Upper lobe of left lung (tissue), 4 donors: Measurements from ENCODE around the gene ECI1.

Experiments
- EP300 ChIP-seq, 4 donors: sonication (generic); formaldehyde crosslinking; IDR thresholded peaks; one replicate each; pipeline ENCODE4 v1.5.1; 2017; ENCODE audit warnings: antibody characterized with exemption in 4 of 4, control low read depth in 2 of 4
- POLR2A ChIP-seq, 4 donors: fragments of 450-650 bp; IDR thresholded peaks; one replicate each; pipeline ENCODE4 v1.5.1; 2016 to 2017; ENCODE audit warnings: antibody characterized with exemption in 4 of 4, mild to moderate bottlenecking in 2 of 4
- POLR2AphosphoS5 ChIP-seq, 2 donors: sonication (generic); formaldehyde crosslinking; IDR thresholded peaks; one replicate each; pipeline ENCODE4 v1.5.1; 2017; ENCODE audit warnings: antibody characterized with exemption in 2 of 2
- TF ChIP-seq, protein P1 (sequence below), 6 experiments: fragments of 450-650 bp in 4 of 6; fragments of 200-600 bp in 2 of 6; sonication (generic) in 2 of 6; IDR thresholded peaks; one replicate each; pipeline ENCODE4 v1.5.1; 2016 to 2019; ENCODE audit warnings: antibody characterized with exemption in 6 of 6

DNA sequence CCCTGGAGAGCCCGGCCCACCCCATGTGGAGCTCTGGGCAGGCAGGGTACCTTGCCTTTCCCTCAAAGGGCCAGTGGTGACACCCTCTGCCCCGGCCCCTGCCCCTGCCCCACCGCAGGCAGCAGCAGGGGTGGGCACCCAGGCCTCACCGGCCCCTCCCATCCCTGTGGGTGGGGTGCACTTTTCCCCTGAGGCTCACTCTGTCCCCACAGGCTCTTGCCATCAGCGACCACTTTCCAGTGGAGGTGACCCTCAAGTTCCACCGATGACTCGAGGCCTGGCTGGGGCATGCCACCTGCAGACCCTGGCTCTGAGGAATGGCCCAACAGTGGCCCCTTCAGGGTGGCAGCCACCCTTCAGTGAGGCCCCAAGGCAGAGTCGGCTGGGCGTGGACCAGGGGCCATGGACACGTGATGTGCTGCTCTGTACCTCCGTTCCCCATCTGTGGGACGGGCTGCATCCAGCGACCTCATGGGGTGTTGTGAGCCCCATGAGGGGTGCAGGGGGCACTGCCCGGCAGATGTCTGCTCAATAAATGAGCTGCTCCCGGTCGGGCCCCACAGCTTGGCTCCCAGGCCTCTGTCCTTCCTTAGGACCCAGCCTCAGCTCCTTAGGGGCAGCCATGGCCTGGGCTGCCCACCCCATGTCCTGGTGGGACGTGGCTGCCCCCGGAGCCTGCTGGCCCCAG is 13.1 kb downstream of the ECI1 start:
- TF ChIP-seq POLR2A (IDR thresholded peaks at IDR 0.05) (no peak), EP300 (IDR thresholded peaks at IDR 0.05) (no peak), POLR2AphosphoS5 (IDR thresholded peaks at IDR 0.05) (no peak)
- TF ChIP-seq, protein P1, sequence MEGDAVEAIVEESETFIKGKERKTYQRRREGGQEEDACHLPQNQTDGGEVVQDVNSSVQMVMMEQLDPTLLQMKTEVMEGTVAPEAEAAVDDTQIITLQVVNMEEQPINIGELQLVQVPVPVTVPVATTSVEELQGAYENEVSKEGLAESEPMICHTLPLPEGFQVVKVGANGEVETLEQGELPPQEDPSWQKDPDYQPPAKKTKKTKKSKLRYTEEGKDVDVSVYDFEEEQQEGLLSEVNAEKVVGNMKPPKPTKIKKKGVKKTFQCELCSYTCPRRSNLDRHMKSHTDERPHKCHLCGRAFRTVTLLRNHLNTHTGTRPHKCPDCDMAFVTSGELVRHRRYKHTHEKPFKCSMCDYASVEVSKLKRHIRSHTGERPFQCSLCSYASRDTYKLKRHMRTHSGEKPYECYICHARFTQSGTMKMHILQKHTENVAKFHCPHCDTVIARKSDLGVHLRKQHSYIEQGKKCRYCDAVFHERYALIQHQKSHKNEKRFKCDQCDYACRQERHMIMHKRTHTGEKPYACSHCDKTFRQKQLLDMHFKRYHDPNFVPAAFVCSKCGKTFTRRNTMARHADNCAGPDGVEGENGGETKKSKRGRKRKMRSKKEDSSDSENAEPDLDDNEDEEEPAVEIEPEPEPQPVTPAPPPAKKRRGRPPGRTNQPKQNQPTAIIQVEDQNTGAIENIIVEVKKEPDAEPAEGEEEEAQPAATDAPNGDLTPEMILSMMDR (IDR thresholded peaks at IDR 0.05): no peak
